Psoas muscle (tissue), 8 donors: ENCODE results near the gene LPP. TPM values are rescaled to one million over a fixed set of nuclear protein-coding genes. Genes with fewer than 3 reads are reported as not detected.
A peak's percentile ranks its signal among the peaks of the same experiment; 100 is the strongest.

ENCODE experiments used
- ATAC-seq, 4 donors: fragments of 200-7000 bp; cut with Tn5 transposase; one replicate each; pipeline ENCODE4 v1.9.1; 2020; ENCODE audit warnings: moderate library complexity in 3 of 4, mild to moderate bottlenecking in 2 of 4
- DNase-seq, 2 donors: peaks; one replicate each; pipeline ENCODE4 v3.0.0-alpha.2; 2020
- H3K27ac ChIP-seq: fragments of 200-600 bp; one replicate; pipeline ENCODE4 v1.8.0; 2022
- H3K27me3 ChIP-seq, 3 donors: fragments of 200-600 bp in 1 of 3; one replicate each; pipeline versions ENCODE4 v1.6.1 to v1.8.0; 2013 to 2022; ENCODE audit warnings: low read length in 2 of 3, mild to moderate bottlenecking in 2 of 3, moderate library complexity in 1 of 3; ENCODE audit not compliant: insufficient read depth in 3 of 3
- H3K36me3 ChIP-seq, 2 donors: fragments of 200-600 bp in 1 of 2; one replicate each; pipeline versions ENCODE4 v1.6.1 to v1.8.0; 2013 to 2022; ENCODE audit warnings: low read depth in 1 of 2, mild to moderate bottlenecking in 1 of 2, moderate library complexity in 1 of 2; ENCODE audit not compliant: insufficient read depth in 1 of 2
- H3K4me1 ChIP-seq: fragments of 200-600 bp; one replicate; pipeline ENCODE4 v1.8.0; 2022
- H3K4me3 ChIP-seq: fragments of 200-600 bp; one replicate; pipeline ENCODE4 v1.8.0; 2022; ENCODE audit warnings: mild to moderate bottlenecking
- H3K9me3 ChIP-seq: fragments of 200-600 bp; one replicate; pipeline ENCODE4 v1.8.0; 2022
- CTCF ChIP-seq: fragments of 200-600 bp; IDR thresholded peaks from one replicate; pipeline ENCODE4 v1.8.0; 2022; ENCODE audit warnings: antibody characterized with exemption
- WGBS, 3 donors: extraction: QIAGEN DNeasy Blood & Tissue Kit; methylation state at CpG; one replicate each; pipeline versions ENCODE4 v1.1.6 to v1.1.7; 2013; 5-methylcytosine and 5-hydroxymethylcytosine counted together
- intact Hi-C, 2 donors: fragments of 100-400 bp; cut with DNase I; formaldehyde crosslinking; loops; one replicate each; pipeline versions ENCODE4 v1.11.0 to v1.14.2; 2022
- polyA plus RNA-seq, 3 donors: library from polyadenylated mRNA; stranded (reverse); fragments of 200-250 nt; gene quantifications; one replicate each; pipeline ENCODE4 v1.2.3, GENCODE V29; 2013
- total RNA-seq, 4 donors: library from RNA; stranded (reverse); fragmentation: NEBNext Ultra II Directional in 2 of 4; extraction: Animal tissue kit (Norgen Biotek cat#: 25700) in 2 of 4; gene quantifications; one replicate each; pipeline versions ENCODE4 v1.2.1 to v1.2.4, GENCODE V29; 2021 to 2023
- donor health status: healthy with polysubstance abuse.
- donor health status: DM: no; HTN: no; CAD: no; lungs with moderate emphysema.
- donor health status: Bipolar disorder and iron deficiency.
- donor health status: healthy.
- donor health status: DM: yes; HTN: yes; CAD: no.
- donor health status: DM: no; HTN: no; CAD: no.
- donor health status: DM: no; HTN: no; CAD: no.
- donor health status: DM: yes; HTN: yes; CAD: no.

The LPP gene
- total and polyA plus RNA-seq, 7 donors: 2.6 to 80.3 (median 42.8) TPM

GRCh38 chr3:188358787-188359493 lies 205.0 kb downstream of the LPP start:
- no peaks in the 10 kb centered on the region for H3K9me3 ChIP-seq
- H3K36me3 ChIP-seq: no peaks in the 10 kb centered on the region
- no peak overlapping the region for H3K27ac ChIP-seq
- 77 to 91% (median 80%) methylated on average over 10 of the region's 10 CpGs for WGBS, 3 donors
- peaks cover 45% of the 10 kb centered on the region for H3K4me1 ChIP-seq
- no peaks in the 10 kb centered on the region for H3K27me3 ChIP-seq
- no peak for TF ChIP-seq CTCF
- no peak overlapping the region for H3K4me3 ChIP-seq
- DNase-seq (no peak), ATAC-seq (no peak)
- intact Hi-C loops: loop anchor here in 1 of 2 donors (10.0 kb wide), 1 partner anchor 586 kb away; no protein-coding TSS in a partner anchor

- 93 to 98% (median 97%) methylated on average over 3 of the region's 3 CpGs for WGBS, 3 donors
- Histone ChIP-seq H3K9me3 (no peaks in the 10 kb centered on the region), H3K4me1 (peaks cover 58% of the 10 kb centered on the region), H3K27ac (no peak overlapping the region), H3K27me3 (no peaks in the 10 kb centered on the region), H3K36me3 (no peaks in the 10 kb centered on the region), H3K4me3 (no peak overlapping the region)
- ATAC-seq (no peak), DNase-seq (no peak)
- TF ChIP-seq CTCF: no peak
- intact Hi-C loops: no loop called here
Observed at GRCh38 chr3:188360364-188360881, 206.5 kb downstream of the LPP start.

GRCh38 chr3:188361888-188362287 lies 207.9 kb downstream of the LPP start:
- no peak for DNase-seq
- no peak for TF ChIP-seq CTCF
- no peaks in the 10 kb centered on the region for H3K9me3 ChIP-seq
- H3K4me1 ChIP-seq: peaks cover 54% of the 10 kb centered on the region
- 92 to 97% (median 95%) methylated on average over 7 of the region's 7 CpGs for WGBS, 3 donors
- H3K36me3 ChIP-seq: no peaks in the 10 kb centered on the region
- intact Hi-C loops: no loop called here
- no peak overlapping the region for H3K4me3 ChIP-seq
- peak overlapping the region; percentile 19 for H3K27ac ChIP-seq
- H3K27me3 ChIP-seq: no peaks in the 10 kb centered on the region
- no peak for ATAC-seq

GRCh38 chr3:188362405-188362831 lies 208.5 kb downstream of the LPP start:
- no peak for DNase-seq
- Histone ChIP-seq H3K9me3 (no peaks in the 10 kb centered on the region), H3K4me3 (no peak overlapping the region), H3K36me3 (no peaks in the 10 kb centered on the region), H3K27ac (peak overlapping the region; percentile 19), H3K4me1 (peaks cover 49% of the 10 kb centered on the region), H3K27me3 (no peaks in the 10 kb centered on the region)
- WGBS, 3 donors: 60 to 64% (median 64%) methylated on average over 10 of the region's 10 CpGs
- intact Hi-C loops: no loop called here
- no peak for TF ChIP-seq CTCF
- peak; percentile 49 to 77 (median 66) for ATAC-seq
